IMR-90 (cell line): Measurements from ENCODE around the gene CWF19L2. TPM values are rescaled to one million over a fixed set of nuclear protein-coding genes. Genes with fewer than 3 reads are reported as not detected.

Source experiments
- ATAC-seq: fragments of 200-7000 bp; cut with Tn5 transposase; 2 replicates; pipeline ENCODE4 v1.9.1; 2020; ENCODE audit warnings: low read depth, mild to moderate bottlenecking, moderate library complexity
- BruUV-seq: library from RNA; stranded (reverse); fragments of 400-500 nt; replicated peaks from 2 replicates; lab custom pipeline; 2021; lab: Mats Ljungman, UMichigan
- CTCF ChIA-PET: fragments of 300-600 bp; formaldehyde crosslinking; extraction: SDS; loops from one replicate; lab custom pipeline; 2021; ENCODE audit warnings: antibody characterized with exemption; lab: Yijun Ruan, JAX
- POLR2A ChIA-PET: fragments of 300-600 bp; sonication (Branson Sonifier 250); formaldehyde crosslinking; loops from one replicate; lab custom pipeline; 2022; ENCODE audit warnings: antibody characterized with exemption; ENCODE audit not compliant: unreplicated experiment; lab: Charles Lee
- DNase-seq: peaks from one replicate; pipeline ENCODE4 v3.0.0; 2013
- H2AFZ ChIP-seq: replicated peaks from 2 replicates; pipeline ENCODE3; 2013; ENCODE audit warnings: low read length, mild to moderate bottlenecking; ENCODE audit not compliant: poor library complexity
- H2AK5ac ChIP-seq: 2 replicates; pipeline ENCODE4 v1.6.1; 2013; ENCODE audit warnings: low read depth, low read length, inconsistent platforms
- H2AK9ac ChIP-seq: replicated peaks from 2 replicates; pipeline ENCODE3; 2013; ENCODE audit warnings: mild to moderate bottlenecking, low read depth, low read length, moderate library complexity; ENCODE audit not compliant: poor library complexity
- H2BK120ac ChIP-seq: 2 replicates; pipeline ENCODE4 v1.6.1; 2013; ENCODE audit warnings: low read depth, low read length, inconsistent platforms
- H2BK15ac ChIP-seq: 3 replicates; pipeline ENCODE4 v1.6.1; 2013; ENCODE audit warnings: low read depth, low read length, inconsistent platforms
- H2BK20ac ChIP-seq: 2 replicates; pipeline ENCODE4 v1.6.1; 2013; ENCODE audit warnings: low read depth, mild to moderate bottlenecking, inconsistent platforms, low read length, moderate library complexity
- H2BK5ac ChIP-seq: 2 replicates; pipeline ENCODE4 v1.6.1; 2013; ENCODE audit warnings: mild to moderate bottlenecking, low read depth, low read length, inconsistent platforms; ENCODE audit not compliant: poor library complexity, severe bottlenecking
- H3K14ac ChIP-seq: replicated peaks from 2 replicates; pipeline ENCODE4 v1.6.1; 2013; ENCODE audit warnings: low read depth, low read length, inconsistent platforms
- H3K18ac ChIP-seq: 2 replicates; pipeline ENCODE4 v1.6.1; 2013; ENCODE audit warnings: low read depth, low read length, control low read depth
- H3K23ac ChIP-seq: 2 replicates; pipeline ENCODE4 v1.6.1; 2013; ENCODE audit warnings: low read depth, low read length, inconsistent platforms
- H3K27ac ChIP-seq: 2 replicates; pipeline ENCODE4 v1.5.1; 2013; ENCODE audit warnings: mild to moderate bottlenecking, control low read depth, low read length; ENCODE audit not compliant: insufficient read depth
- H3K27me3 ChIP-seq: 2 replicates; pipeline ENCODE4 v1.6.1; 2013; ENCODE audit warnings: low read length; ENCODE audit not compliant: control insufficient read depth, insufficient read depth
- H3K36me3 ChIP-seq: 2 replicates; pipeline ENCODE4 v1.6.1; 2013; ENCODE audit warnings: low read length, mixed read lengths; ENCODE audit not compliant: control insufficient read depth, insufficient read depth
- H3K4ac ChIP-seq: 2 replicates; pipeline ENCODE4 v1.6.1; 2013; ENCODE audit warnings: low read depth, low read length, inconsistent platforms
- H3K4me1 ChIP-seq: 2 replicates; pipeline ENCODE4 v1.6.1; 2013; ENCODE audit warnings: low read length, mixed read lengths; ENCODE audit not compliant: control insufficient read depth, insufficient read depth
- H3K4me2 ChIP-seq: 2 replicates; pipeline ENCODE4 v1.6.1; 2013; ENCODE audit warnings: low read depth, mild to moderate bottlenecking, control low read depth, low read length, moderate library complexity
- H3K4me3 ChIP-seq: 2 replicates; pipeline ENCODE4 v1.5.1; 2013; ENCODE audit warnings: low read depth, mild to moderate bottlenecking, control low read depth, low read length, moderate library complexity; ENCODE audit not compliant: insufficient read depth
- H3K56ac ChIP-seq: 2 replicates; pipeline ENCODE4 v1.6.1; 2013; ENCODE audit warnings: low read length, inconsistent platforms; ENCODE audit not compliant: insufficient read depth; ENCODE audit errors: extremely low read depth
- H3K79me1 ChIP-seq, 2 experiments: 2 replicates each; pipeline ENCODE4 v1.6.1; 2013; ENCODE audit warnings: low read length in 2 of 2, inconsistent platforms in 1 of 2, low read depth in 1 of 2
- H3K9ac ChIP-seq: 2 replicates; pipeline ENCODE4 v1.6.1; 2013; ENCODE audit warnings: low read depth, low read length, control low read depth
- H3K9me1 ChIP-seq: 2 replicates; pipeline ENCODE4 v1.6.1; 2013; ENCODE audit warnings: low read length, inconsistent platforms; ENCODE audit not compliant: insufficient read depth
- H3K9me3 ChIP-seq: 2 replicates; pipeline ENCODE4 v1.6.1; 2013; ENCODE audit warnings: low read length; ENCODE audit not compliant: control insufficient read depth, insufficient read depth
- H4K20me1 ChIP-seq: 2 replicates; pipeline ENCODE4 v1.6.1; 2013; ENCODE audit warnings: low read length, inconsistent platforms; ENCODE audit not compliant: insufficient read depth
- H4K5ac ChIP-seq: 2 replicates; pipeline ENCODE4 v1.6.1; 2013; ENCODE audit warnings: mild to moderate bottlenecking, low read depth, low read length, control low read depth
- H4K8ac ChIP-seq, 2 experiments: 2 replicates each; pipeline ENCODE4 v1.6.1; 2013; ENCODE audit warnings: low read depth in 2 of 2, low read length in 2 of 2, control low read depth in 1 of 2, inconsistent platforms in 1 of 2
- H4K91ac ChIP-seq: 2 replicates; pipeline ENCODE4 v1.6.1; 2013; ENCODE audit warnings: low read depth, low read length, inconsistent platforms; ENCODE audit not compliant: insufficient read depth
- BHLHE40 ChIP-seq: fragments of 150-350 bp; IDR thresholded peaks from 2 replicates; pipeline ENCODE4 v1.6.1; 2016; ENCODE audit warnings: mild to moderate bottlenecking, low read depth, low read length
- ELK1 ChIP-seq: fragments of 150-350 bp; IDR thresholded peaks from 2 replicates; pipeline ENCODE4 v1.6.1; 2016; ENCODE audit warnings: low read depth, mild to moderate bottlenecking, low read length, moderate library complexity, borderline replicate concordance
- RFX5 ChIP-seq: IDR thresholded peaks from 2 replicates; pipeline ENCODE4 v1.8.0; 2012; ENCODE audit warnings: low read depth, mild to moderate bottlenecking, low read length, moderate library complexity
- USF2 ChIP-seq: fragments of 150-350 bp; IDR thresholded peaks from 2 replicates; pipeline ENCODE4 v1.6.1; 2017; ENCODE audit warnings: mild to moderate bottlenecking, antibody characterized with exemption, low read length, low read depth
- dilution Hi-C: fragments of 300-500 bp; cut with HindIII; formaldehyde crosslinking; loops from one replicate; pipeline ENCODE4 v1.14.3; 2018; ENCODE audit warnings: low sequenced_read_pairs; ENCODE audit not compliant: unreplicated experiment
- in situ Hi-C: fragments of 300-500 bp; cut with MboI; formaldehyde crosslinking; loops from 3 replicates; pipeline ENCODE4 v1.14.3; 2019; ENCODE audit warnings: low sequenced_read_pairs, inconsistent platforms, mixed read lengths
- intact Hi-C: fragments of 100-400 bp; cut with micrococcal nuclease; formaldehyde crosslinking; loops from 2 replicates; pipeline ENCODE4 v1.10.0; 2022
- polyA plus RNA-seq, 3 experiments: library from polyadenylated mRNA; depleted of rRNA; stranded (reverse); fragments of >200 nt; gene quantifications; 2 replicates each; pipeline ENCODE4 v1.2.3, GENCODE V29; 2012; ENCODE audit warnings: low replicate concordance in 1 of 3
- total RNA-seq: library from RNA; depleted of rRNA; stranded (reverse); fragments of >200 nt; gene quantifications from 2 replicates; pipeline ENCODE4 v1.2.3, GENCODE V29; 2012

CWF19L2 gene
- total and polyA plus RNA-seq, 2 of the 4 experiments (the other 2 are of a cell fraction): 1.7 to 3.8 TPM

GRCh38 chr11:107482234-107482633 is 24.6 kb upstream of the CWF19L2 start:
- H3K9me3 ChIP-seq: no peaks in the 10 kb centered on the region
- no peak overlapping the region for H3K4me2 ChIP-seq
- no peak overlapping the region for H2BK15ac ChIP-seq
- ChIA-PET CTCF (no interaction called here), POLR2A (no interaction called here)
- no peaks in the 10 kb centered on the region for H3K79me1 ChIP-seq
- no peak overlapping the region for H3K9ac ChIP-seq
- no peak overlapping the region for H2BK20ac ChIP-seq
- H3K27me3 ChIP-seq: peaks cover 9% of the 10 kb centered on the region; the same call in 1 of the 2 replicates
- H3K14ac ChIP-seq: no peak overlapping the region
- H3K4me1 ChIP-seq: no peaks in the 10 kb centered on the region
- no peak overlapping the region for H2AK9ac ChIP-seq
- intact Hi-C loops (no loop called here), dilution Hi-C loops (no loop called here), in situ Hi-C loops (no loop called here)
- no peaks in the 10 kb centered on the region for H3K9me1 ChIP-seq
- TF ChIP-seq RFX5: no peak
- no peak for TF ChIP-seq USF2
- no peak for TF ChIP-seq BHLHE40
- no peak for TF ChIP-seq ELK1
- H3K4me3 ChIP-seq: no peak overlapping the region
- no peak overlapping the region for H3K56ac ChIP-seq
- H2BK5ac ChIP-seq: no peak overlapping the region
- H2AK5ac ChIP-seq: no peak overlapping the region
- no peak overlapping the region for H2BK120ac ChIP-seq
- H3K36me3 ChIP-seq: no peaks in the 10 kb centered on the region
- no peak overlapping the region for H4K8ac ChIP-seq
- no peak overlapping the region for H3K4ac ChIP-seq
- no peak overlapping the region for H3K18ac ChIP-seq
- no peak overlapping the region for H4K91ac ChIP-seq
- no TSS peak for BruUV-seq
- no peak for DNase-seq
- H3K23ac ChIP-seq: no peak overlapping the region
- no peak for ATAC-seq
- H3K27ac ChIP-seq: no peak overlapping the region
- H4K20me1 ChIP-seq: no peaks in the 10 kb centered on the region
- H2AFZ ChIP-seq: no peak overlapping the region
- H4K5ac ChIP-seq: no peak overlapping the region
